OCI-LY1 (cell line): ENCODE data around the gene PRSS21.

Experiments used
- H2AFZ ChIP-seq: fragments of 200-600 bp; sonication (generic), shearing (Covaris generic); 2 replicates; pipeline ENCODE4 v1.6.0; 2014; ENCODE audit warnings: antibody characterized with exemption, mild to moderate bottlenecking, low read length
- H3F3A ChIP-seq: fragments of 200-600 bp; sonication (generic), shearing (Covaris generic); 2 replicates; pipeline ENCODE4 v1.6.0; 2014; ENCODE audit warnings: mild to moderate bottlenecking, antibody characterized with exemption, low read length, moderate library complexity; ENCODE audit not compliant: insufficient read depth
- H3K27ac ChIP-seq: fragments of 200-600 bp; sonication (generic); 2 replicates; pipeline ENCODE4 v1.5.1; 2014; ENCODE audit warnings: low read length, mixed run types, mild to moderate bottlenecking, low read depth; ENCODE audit not compliant: poor library complexity, severe bottlenecking
- H3K27me3 ChIP-seq: fragments of 200-600 bp; sonication (generic); 2 replicates; pipeline ENCODE4 v1.6.0; 2014; ENCODE audit warnings: antibody characterized with exemption, mild to moderate bottlenecking, low read length, moderate library complexity; ENCODE audit not compliant: insufficient read depth
- H3K36me3 ChIP-seq: fragments of 200-600 bp; sonication (generic); 2 replicates; pipeline ENCODE4 v1.6.1; 2014; ENCODE audit warnings: mild to moderate bottlenecking, antibody characterized with exemption, low read length, moderate library complexity, mixed read lengths; ENCODE audit not compliant: insufficient read depth
- H3K4me1 ChIP-seq: fragments of 200-600 bp; sonication (generic); 2 replicates; pipeline ENCODE4 v1.5.1; 2014; ENCODE audit warnings: mild to moderate bottlenecking, low read length, moderate library complexity; ENCODE audit not compliant: insufficient read depth, severe bottlenecking
- H3K4me2 ChIP-seq: fragments of 200-600 bp; sonication (generic), shearing (Covaris generic); 2 replicates; pipeline ENCODE4 v1.6.1; 2014; ENCODE audit warnings: low read length
- H3K4me3 ChIP-seq: fragments of 200-600 bp; sonication (generic); 2 replicates; pipeline ENCODE4 v1.5.1; 2014; ENCODE audit warnings: low read length, low read depth, mild to moderate bottlenecking, mixed read lengths; ENCODE audit not compliant: poor library complexity, severe bottlenecking
- H3K79me2 ChIP-seq: fragments of 200-600 bp; shearing (Covaris generic); 2 replicates; pipeline ENCODE4 v1.6.1; 2016; ENCODE audit warnings: mixed run types, low read length, mixed read lengths; ENCODE audit not compliant: insufficient read depth
- H3K9ac ChIP-seq: fragments of 200-600 bp; sonication (generic), shearing (Covaris generic); 2 replicates; pipeline ENCODE4 v1.6.1; 2014; ENCODE audit warnings: mild to moderate bottlenecking, low read length, mixed read lengths
- H3K9me2 ChIP-seq: fragments of 200-600 bp; sonication (generic), shearing (Covaris generic); 2 replicates; pipeline ENCODE4 v1.6.1; 2014; ENCODE audit warnings: low read depth, mild to moderate bottlenecking, low read length, mixed read lengths
- H3K9me3 ChIP-seq: fragments of 200-600 bp; shearing (Covaris generic); 2 replicates; pipeline ENCODE4 v1.6.1; 2014; ENCODE audit warnings: low read length, mixed read lengths
- H4K20me1 ChIP-seq: fragments of 200-600 bp; sonication (generic), shearing (Covaris generic); 2 replicates; pipeline ENCODE4 v1.6.0; 2016; ENCODE audit warnings: mild to moderate bottlenecking, low read length; ENCODE audit not compliant: insufficient read depth
- EZH2 ChIP-seq: fragments of 200-600 bp; sonication (generic), shearing (Covaris generic); IDR thresholded peaks from 2 replicates; pipeline ENCODE4 v1.8.0; 2017; ENCODE audit warnings: borderline replicate concordance, mixed run types, mild to moderate bottlenecking, antibody characterized with exemption, low read length, moderate library complexity, mixed read lengths
- TF ChIP-seq, protein P1 (sequence below): fragments of 200-600 bp; sonication (generic), shearing (Covaris generic); IDR thresholded peaks from 2 replicates; pipeline ENCODE4 v1.5.1; 2017; ENCODE audit warnings: mild to moderate bottlenecking, antibody characterized with exemption, low read length, moderate library complexity, mixed read lengths

PRSS21 gene, protein sequence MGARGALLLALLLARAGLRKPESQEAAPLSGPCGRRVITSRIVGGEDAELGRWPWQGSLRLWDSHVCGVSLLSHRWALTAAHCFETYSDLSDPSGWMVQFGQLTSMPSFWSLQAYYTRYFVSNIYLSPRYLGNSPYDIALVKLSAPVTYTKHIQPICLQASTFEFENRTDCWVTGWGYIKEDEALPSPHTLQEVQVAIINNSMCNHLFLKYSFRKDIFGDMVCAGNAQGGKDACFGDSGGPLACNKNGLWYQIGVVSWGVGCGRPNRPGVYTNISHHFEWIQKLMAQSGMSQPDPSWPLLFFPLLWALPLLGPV

DNA sequence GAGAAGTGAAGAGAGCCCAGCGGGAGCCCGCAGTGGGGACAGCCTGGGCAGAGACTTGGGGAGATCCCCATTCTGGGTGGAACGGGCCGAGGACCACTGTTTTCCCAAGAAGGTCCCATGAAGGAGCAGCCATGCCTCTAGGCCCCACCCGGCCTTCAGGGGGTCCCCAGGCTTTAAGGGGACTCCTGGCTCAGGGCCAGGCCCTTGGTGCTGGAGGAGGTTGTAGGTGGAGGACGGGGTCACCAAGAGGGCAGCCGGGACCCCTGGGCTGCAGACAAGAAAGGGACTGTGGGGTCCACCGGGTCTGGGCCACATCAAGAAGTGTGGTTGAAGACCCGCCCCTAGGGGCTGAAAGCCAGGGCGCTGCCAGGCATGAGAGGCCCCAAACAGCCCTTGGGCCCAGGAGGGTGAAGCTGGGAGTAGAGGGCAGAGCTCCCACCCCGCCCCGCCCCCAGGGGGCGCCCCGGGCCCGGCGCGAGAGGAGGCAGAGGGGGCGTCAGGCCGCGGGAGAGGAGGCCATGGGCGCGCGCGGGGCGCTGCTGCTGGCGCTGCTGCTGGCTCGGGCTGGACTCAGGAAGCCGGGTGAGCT is at the start of gene PRSS21:
PRSS21 (plus strand) TSS at position 487 of the 589 bp plus-strand sequence; CDS start at position 519, 32 bp downstream.
- Histone ChIP-seq H3K4me2 (no peak within 1 kb of the TSS), H4K20me1 (no peaks in the 10 kb centered on the region), H3K4me1 (no peaks in the 10 kb centered on the region), H3K36me3 (no peaks in the 10 kb centered on the region), H3K27ac (no peak within 1 kb of the TSS), H3K9me3 (no peaks in the 10 kb centered on the region), H3K4me3 (no peak within 1 kb of the TSS), H3K27me3 (peaks cover 6% of the 10 kb centered on the region; the same call in 1 of the 2 replicates), H2AFZ (no peak within 1 kb of the TSS), H3K9ac (no peak within 1 kb of the TSS), H3K9me2 (no peaks in the 10 kb centered on the region), H3F3A (no peaks in the 10 kb centered on the region), H3K79me2 (no peaks in the 10 kb centered on the region)
- no peak for TF ChIP-seq EZH2
- TF ChIP-seq, protein P1, sequence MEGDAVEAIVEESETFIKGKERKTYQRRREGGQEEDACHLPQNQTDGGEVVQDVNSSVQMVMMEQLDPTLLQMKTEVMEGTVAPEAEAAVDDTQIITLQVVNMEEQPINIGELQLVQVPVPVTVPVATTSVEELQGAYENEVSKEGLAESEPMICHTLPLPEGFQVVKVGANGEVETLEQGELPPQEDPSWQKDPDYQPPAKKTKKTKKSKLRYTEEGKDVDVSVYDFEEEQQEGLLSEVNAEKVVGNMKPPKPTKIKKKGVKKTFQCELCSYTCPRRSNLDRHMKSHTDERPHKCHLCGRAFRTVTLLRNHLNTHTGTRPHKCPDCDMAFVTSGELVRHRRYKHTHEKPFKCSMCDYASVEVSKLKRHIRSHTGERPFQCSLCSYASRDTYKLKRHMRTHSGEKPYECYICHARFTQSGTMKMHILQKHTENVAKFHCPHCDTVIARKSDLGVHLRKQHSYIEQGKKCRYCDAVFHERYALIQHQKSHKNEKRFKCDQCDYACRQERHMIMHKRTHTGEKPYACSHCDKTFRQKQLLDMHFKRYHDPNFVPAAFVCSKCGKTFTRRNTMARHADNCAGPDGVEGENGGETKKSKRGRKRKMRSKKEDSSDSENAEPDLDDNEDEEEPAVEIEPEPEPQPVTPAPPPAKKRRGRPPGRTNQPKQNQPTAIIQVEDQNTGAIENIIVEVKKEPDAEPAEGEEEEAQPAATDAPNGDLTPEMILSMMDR = peak; percentile 30; the same call in 1 of the 2 replicates

DNA sequence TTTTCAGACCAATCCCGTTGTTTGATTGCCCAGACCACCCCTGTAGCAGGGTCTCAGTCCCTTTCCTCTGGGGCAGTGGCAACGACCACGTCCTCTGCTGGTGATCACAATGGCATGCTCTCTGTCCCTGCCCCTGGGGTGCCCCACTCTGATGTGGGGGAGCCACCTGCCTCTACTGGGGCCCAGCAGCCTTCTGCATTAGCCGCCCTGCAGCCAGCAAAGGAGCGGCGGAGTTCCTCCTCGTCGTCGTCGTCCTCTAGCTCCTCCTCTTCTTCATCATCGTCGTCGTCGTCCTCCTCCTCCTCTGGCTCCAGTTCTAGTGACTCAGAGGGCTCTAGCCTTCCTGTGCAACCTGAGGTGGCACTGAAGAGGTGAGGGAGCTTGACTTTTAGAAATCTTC is 49.1 kb upstream of the PRSS21 start:
- Histone ChIP-seq H3K27ac (no peak overlapping the region), H3K4me3 (no peak overlapping the region), H3K4me2 (no peak overlapping the region), H3K36me3 (peaks cover 99% of the 10 kb centered on the region), H3K9ac (no peak overlapping the region), H3K9me2 (no peaks in the 10 kb centered on the region), H3K9me3 (no peaks in the 10 kb centered on the region), H4K20me1 (no peaks in the 10 kb centered on the region), H3K27me3 (no peaks in the 10 kb centered on the region), H3K79me2 (no peaks in the 10 kb centered on the region), H3F3A (no peaks in the 10 kb centered on the region; the same call in 1 of the 2 replicates), H2AFZ (no peak overlapping the region), H3K4me1 (no peaks in the 10 kb centered on the region)
- TF ChIP-seq EZH2 = no peak
- TF ChIP-seq, protein P1 = no peak

DNA sequence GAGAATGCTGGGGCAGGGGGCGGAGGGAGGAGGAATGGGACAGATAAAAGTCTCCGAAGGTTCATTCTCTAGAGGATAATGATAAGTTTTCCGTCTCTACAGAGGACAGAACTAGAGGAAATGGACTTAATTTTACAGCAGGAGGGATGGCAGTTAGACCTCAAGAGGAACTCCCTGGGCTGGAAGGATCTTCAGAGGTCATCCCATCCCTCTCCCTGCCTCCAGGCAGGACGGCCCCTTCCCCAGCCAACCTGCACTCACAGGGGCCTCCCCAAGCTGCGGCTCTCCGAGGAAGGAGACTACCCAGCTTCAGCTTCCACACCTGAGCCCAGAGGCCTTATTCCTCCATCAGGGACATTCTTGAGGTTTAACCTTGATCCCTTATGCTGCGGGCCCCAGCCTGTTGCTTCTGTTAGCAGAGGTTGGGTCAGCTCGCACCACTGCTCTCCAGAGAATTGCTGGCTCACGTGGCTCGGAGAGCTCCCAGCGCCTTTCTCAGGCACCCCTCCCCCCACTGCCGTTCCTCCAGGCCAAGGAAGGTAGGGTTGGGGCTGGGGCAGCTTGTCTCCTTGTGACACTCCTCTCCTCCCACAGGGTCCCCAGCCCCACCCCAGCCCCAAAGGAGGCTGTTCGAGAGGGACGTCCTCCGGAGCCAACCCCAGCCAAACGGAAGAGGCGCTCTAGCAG is 48.5 kb upstream of the PRSS21 start:
- H3K27me3 ChIP-seq = no peaks in the 10 kb centered on the region
- H4K20me1 ChIP-seq = no peaks in the 10 kb centered on the region
- H3K36me3 ChIP-seq = peaks cover 99% of the 10 kb centered on the region
- no peaks in the 10 kb centered on the region for H3K9me3 ChIP-seq
- H3K4me2 ChIP-seq = no peak overlapping the region
- H3K9ac ChIP-seq = no peak overlapping the region
- TF ChIP-seq, protein P1 = no peak
- no peak for TF ChIP-seq EZH2
- no peak overlapping the region for H3K27ac ChIP-seq
- no peaks in the 10 kb centered on the region for H3K79me2 ChIP-seq
- H3K4me3 ChIP-seq = no peak overlapping the region
- no peaks in the 10 kb centered on the region; the same call in 1 of the 2 replicates for H3F3A ChIP-seq
- no peaks in the 10 kb centered on the region for H3K4me1 ChIP-seq
- H3K9me2 ChIP-seq = no peaks in the 10 kb centered on the region
- H2AFZ ChIP-seq = no peak overlapping the region
